K562 (cell line): Measurements from ENCODE around the gene COX5A. TPM values are rescaled to one million over a fixed set of nuclear protein-coding genes. Genes with fewer than 3 reads are reported as not detected.

ENCODE experiments used
- ARID1B ChIP-seq: fragments of 450-650 bp; IDR thresholded peaks from 2 replicates; pipeline ENCODE4 v1.6.1; 2016; ENCODE audit warnings: antibody characterized with exemption, mild to moderate bottlenecking, inconsistent platforms
- CBX1 ChIP-seq: sonication (generic); IDR thresholded peaks from 2 replicates; pipeline ENCODE4 v1.6.1; 2016; ENCODE audit warnings: antibody characterized with exemption, low read depth, mild to moderate bottlenecking
- FOXP1 ChIP-seq: sonication (generic); formaldehyde crosslinking; IDR thresholded peaks from 2 replicates; pipeline ENCODE4 v1.8.0; 2022; ENCODE audit warnings: mild to moderate bottlenecking, missing genetic modification reagents
- GTF2E2 ChIP-seq: fragments of 200-800 bp; sonication (Bioruptor generic); IDR thresholded peaks from 2 replicates; pipeline ENCODE4 v1.6.1; 2016; ENCODE audit warnings: missing genetic modification characterization, missing compliant biosample characterization
- KLF10 ChIP-seq: fragments of 250-450 bp; sonication (Bioruptor Pico); IDR thresholded peaks from 2 replicates; pipeline ENCODE4 v1.6.1; 2021; ENCODE audit warnings: matching md5 sums
- MEIS2 ChIP-seq: fragments of 450-650 bp; IDR thresholded peaks from 2 replicates; pipeline ENCODE4 v1.6.1; 2014; ENCODE audit warnings: mild to moderate bottlenecking; ENCODE audit not compliant: partially characterized antibody
- NONO ChIP-seq, 2 experiments: fragments of 200-400 bp in 1 of 2; fragments of 450-650 bp in 1 of 2; formaldehyde crosslinking in 1 of 2; IDR thresholded peaks; 2 replicates each; pipeline ENCODE4 v1.6.1; 2017; ENCODE audit warnings: low read depth in 2 of 2, mild to moderate bottlenecking in 2 of 2, moderate library complexity in 2 of 2, low read length in 1 of 2
- POLR2A ChIP-seq: fragments of 450-650 bp; conservative IDR thresholded peaks from 2 replicates; pipeline ENCODE4 v1.6.1; 2016
- POLR2G ChIP-seq: fragments of 200-400 bp; formaldehyde crosslinking; IDR thresholded peaks from 2 replicates; pipeline ENCODE4 v1.6.1; 2017; ENCODE audit warnings: low read depth, mild to moderate bottlenecking, antibody characterized with exemption, low read length, moderate library complexity
- RAD21 ChIP-seq, 2 experiments: fragments of 250-450 bp in 1 of 2; fragments of 450-650 bp in 1 of 2; sonication (Bioruptor Pico) in 1 of 2; formaldehyde crosslinking in 1 of 2; IDR thresholded peaks in 1 of 2; conservative IDR thresholded peaks in 1 of 2; 2 replicates each; pipeline versions ENCODE4 v1.4.0 to v1.8.0; 2020 to 2022; ENCODE audit warnings: mild to moderate bottlenecking in 2 of 2, moderate library complexity in 1 of 2
- SAFB ChIP-seq: fragments of 200-400 bp; formaldehyde crosslinking; IDR thresholded peaks from 2 replicates; pipeline ENCODE4 v1.6.1; 2017; ENCODE audit warnings: low read depth, low read length, borderline replicate concordance
- SETDB1 ChIP-seq: IDR thresholded peaks from one replicate; pipeline ENCODE4 v1.6.1; 2012; ENCODE audit warnings: low read length, control low read depth, inconsistent platforms
- ZEB2 ChIP-seq: fragments of 450-650 bp; IDR thresholded peaks from 2 replicates; pipeline ENCODE4 v1.6.1; 2016
- ZNF184 ChIP-seq: sonication (generic); formaldehyde crosslinking; IDR thresholded peaks from 2 replicates; pipeline ENCODE4 v1.5.0; 2020; ENCODE audit warnings: missing genetic modification reagents
- ZNF253 ChIP-seq: fragments of 250-450 bp; sonication (Bioruptor Pico); conservative IDR thresholded peaks from 2 replicates; pipeline ENCODE4 v1.6.1; 2021; ENCODE audit warnings: mild to moderate bottlenecking
- ZNF354B ChIP-seq: fragments of 250-450 bp; sonication (Bioruptor Pico); IDR thresholded peaks from 2 replicates; pipeline ENCODE4 v1.4.0; 2020
- ZNF507 ChIP-seq: conservative IDR thresholded peaks from 2 replicates; pipeline ENCODE4 v1.6.1; 2017; ENCODE audit warnings: missing genetic modification characterization, missing compliant biosample characterization
- polyA plus RNA-seq, 8 experiments: library from polyadenylated mRNA; depleted of rRNA in 4 of 8; stranded (reverse) in 5 of 8; unstranded in 3 of 8; fragments of >200 nt; fragmentation: Nextera tagmentation in 2 of 8; fragmentation: Illumina TruSeq in 1 of 8; extraction: Ambion mirVana in 2 of 8; extraction: Trizol in 1 of 8; gene quantifications; 2 replicates each; pipeline versions ENCODE4 v1.2.1 to v1.2.3, GENCODE V29; 2011 to 2014; ENCODE audit warnings: inconsistent platforms in 1 of 8, missing spikeins in 1 of 8
- total RNA-seq, 7 experiments: library from RNA; depleted of rRNA in 6 of 7; stranded (reverse); fragments of >200 nt in 6 of 7; fragmentation: Illumina TruSeq in 2 of 7; extraction: Trizol in 2 of 7; gene quantifications; 2 replicates each; pipeline versions ENCODE4 v1.2.1 to v1.2.3, GENCODE V29; 2011 to 2021; ENCODE audit warnings: low replicate concordance in 1 of 7
- TF ChIP-seq, protein P1 (sequence below), 2 experiments: fragments of 450-650 bp; IDR thresholded peaks; 2 replicates each; pipeline ENCODE4 v1.6.1; 2016; ENCODE audit warnings: mild to moderate bottlenecking in 2 of 2, borderline replicate concordance in 1 of 2, low read depth in 1 of 2, moderate library complexity in 1 of 2
- TF ChIP-seq, protein P2 (sequence below), 2 experiments: IDR thresholded peaks; 2 replicates each; pipeline ENCODE4 v1.6.1; 2011; ENCODE audit warnings: borderline replicate concordance in 1 of 2, control low read depth in 1 of 2, low read depth in 1 of 2, low read length in 1 of 2, mild to moderate bottlenecking in 1 of 2, mixed read lengths in 1 of 2, moderate library complexity in 1 of 2; ENCODE audit not compliant: insufficient read depth in 1 of 2, insufficient read length in 1 of 2, poor library complexity in 1 of 2, severe bottlenecking in 1 of 2; ENCODE audit errors: extremely low read depth in 1 of 2

The COX5A gene
- total and polyA plus RNA-seq, 9 of the 15 experiments (the other 6 are each of a cell fraction or from before 2014, with no cell fraction given): 86.8 to 553 (median 371) TPM

DNA sequence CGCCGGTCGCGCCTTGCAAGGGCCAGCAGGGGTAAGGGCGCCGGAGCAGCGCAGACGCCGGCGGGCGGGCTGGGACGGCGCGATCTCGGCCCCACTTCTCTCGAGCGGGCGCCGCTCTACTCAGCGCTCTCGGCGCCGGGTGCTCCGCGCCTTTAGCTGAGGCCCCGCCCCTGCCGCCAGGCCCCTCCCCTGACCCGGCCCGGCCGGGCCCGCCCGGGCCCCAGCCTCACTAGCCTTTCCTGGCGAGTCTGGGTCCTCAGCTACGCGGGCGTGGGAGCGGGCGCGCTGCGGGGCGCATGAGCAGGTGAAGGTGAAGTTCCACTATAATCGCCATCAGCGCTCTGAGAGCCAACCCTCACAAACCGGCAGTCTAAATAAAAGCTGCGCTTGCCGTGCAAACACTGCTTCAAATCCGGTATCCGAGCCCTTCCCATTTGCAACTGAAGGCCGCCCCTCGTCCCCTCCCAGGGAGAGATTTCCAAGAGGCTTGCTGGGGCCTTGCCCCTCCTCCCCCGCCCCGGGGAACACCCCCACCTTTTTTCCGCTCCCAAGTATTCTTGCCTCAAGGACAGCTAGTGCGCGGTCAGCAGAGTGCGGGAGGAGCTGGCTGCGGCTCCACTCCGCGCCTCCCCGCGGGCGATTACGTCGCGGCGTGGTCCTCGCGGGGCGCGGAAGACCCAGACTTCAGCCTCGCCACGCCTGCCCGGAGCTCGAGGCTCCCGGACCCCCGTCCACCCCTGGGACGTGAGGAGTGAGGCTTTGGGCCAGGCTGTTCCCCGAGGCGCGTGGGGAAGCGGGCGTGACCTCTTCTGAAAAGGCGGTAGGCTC is 19.0 kb upstream of the COX5A start, which contains the start of gene RPP25 (continued):
- TF ChIP-seq, protein P1, sequence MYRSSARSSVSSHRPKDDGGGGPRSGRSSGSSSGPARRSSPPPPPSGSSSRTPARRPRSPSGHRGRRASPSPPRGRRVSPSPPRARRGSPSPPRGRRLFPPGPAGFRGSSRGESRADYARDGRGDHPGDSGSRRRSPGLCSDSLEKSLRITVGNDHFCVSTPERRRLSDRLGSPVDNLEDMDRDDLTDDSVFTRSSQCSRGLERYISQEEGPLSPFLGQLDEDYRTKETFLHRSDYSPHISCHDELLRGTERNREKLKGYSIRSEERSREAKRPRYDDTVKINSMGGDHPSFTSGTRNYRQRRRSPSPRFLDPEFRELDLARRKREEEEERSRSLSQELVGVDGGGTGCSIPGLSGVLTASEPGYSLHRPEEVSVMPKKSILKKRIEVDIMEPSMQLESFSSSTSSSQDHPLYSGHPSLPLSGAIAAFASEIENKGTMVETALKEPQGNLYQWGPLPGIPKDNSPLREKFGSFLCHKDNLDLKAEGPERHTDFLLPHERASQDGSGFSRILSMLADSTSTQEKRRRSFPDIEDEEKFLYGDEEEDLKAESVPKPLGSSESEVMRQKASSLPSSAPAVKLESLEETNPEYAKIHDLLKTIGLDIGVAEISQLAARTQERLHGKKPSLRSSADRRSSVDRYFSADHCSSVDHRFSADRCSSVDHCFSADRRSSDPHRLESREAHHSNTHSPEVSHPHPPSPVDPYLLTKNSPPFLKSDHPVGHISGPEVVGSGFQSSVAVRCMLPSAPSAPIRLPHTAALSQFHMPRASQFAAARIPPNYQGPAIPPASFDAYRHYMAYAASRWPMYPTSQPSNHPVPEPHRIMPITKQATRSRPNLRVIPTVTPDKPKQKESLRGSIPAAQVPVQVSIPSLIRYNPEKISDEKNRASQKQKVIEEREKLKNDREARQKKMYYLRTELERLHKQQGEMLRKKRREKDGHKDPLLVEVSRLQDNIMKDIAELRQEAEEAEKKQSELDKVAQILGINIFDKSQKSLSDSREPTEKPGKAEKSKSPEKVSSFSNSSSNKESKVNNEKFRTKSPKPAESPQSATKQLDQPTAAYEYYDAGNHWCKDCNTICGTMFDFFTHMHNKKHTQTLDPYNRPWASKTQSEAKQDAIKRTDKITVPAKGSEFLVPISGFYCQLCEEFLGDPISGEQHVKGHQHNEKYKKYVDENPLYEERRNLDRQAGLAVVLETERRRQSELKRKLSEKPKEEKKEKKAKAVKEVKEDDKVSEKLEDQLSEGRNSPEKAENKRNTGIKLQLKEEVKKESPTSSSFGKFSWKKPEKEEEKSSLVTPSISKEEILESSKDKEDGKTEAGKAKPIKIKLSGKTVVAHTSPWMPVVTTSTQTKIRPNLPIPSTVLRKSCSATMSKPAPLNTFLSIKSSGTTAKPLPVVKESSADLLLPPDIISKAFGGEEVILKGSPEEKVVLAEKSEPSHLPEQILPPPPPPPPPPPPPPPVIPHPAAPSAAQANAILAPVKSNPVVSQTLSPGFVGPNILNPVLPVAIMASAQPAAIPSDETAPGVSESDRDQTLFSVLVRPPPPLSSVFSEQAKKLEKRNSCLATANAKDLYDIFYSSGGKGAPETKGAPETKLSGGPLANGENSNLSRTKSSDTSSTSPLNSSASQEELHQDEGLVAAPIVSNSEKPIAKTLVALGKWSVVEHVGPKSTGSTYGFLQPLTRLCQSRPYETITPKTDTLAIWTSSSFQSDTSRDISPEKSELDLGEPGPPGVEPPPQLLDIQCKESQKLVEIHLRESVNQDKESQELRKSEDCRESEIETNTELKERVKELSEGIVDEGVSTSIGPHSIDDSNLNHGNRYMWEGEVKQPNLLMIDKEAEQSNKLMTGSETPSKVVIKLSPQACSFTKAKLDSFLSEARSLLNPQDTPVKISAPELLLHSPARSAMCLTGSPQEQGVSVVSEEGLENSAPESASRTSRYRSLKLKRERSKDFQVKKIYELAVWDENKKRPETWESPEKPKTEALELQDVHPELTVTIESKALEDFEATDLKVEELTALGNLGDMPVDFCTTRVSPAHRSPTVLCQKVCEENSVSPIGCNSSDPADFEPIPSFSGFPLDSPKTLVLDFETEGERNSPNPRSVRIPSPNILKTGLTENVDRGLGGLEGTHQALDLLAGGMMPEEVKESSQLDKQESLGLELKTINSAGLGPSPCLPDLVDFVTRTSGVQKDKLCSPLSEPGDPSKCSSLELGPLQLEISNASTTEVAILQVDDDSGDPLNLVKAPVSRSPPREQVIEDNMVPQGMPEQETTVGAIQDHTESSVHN (IDR thresholded peaks at IDR 0.05; ENCODE audit: borderline replicate concordance in 1 of 2, low read depth in 1 of 2): no peak
- no peak for TF ChIP-seq MEIS2
- peak in 1 of 2 experiments; percentile 71; a peak in 1 of 4 replicates for TF ChIP-seq NONO (IDR thresholded peaks at IDR 0.05; ENCODE audit: low read depth in 2 of 2, low read length in 1 of 2)
- TF ChIP-seq ARID1B: no peak
- TF ChIP-seq RAD21 (CRISPR knock-in tag; conservative IDR thresholded peaks at IDR 0.05 in 1 of 2, IDR thresholded peaks at IDR 0.05 in 1 of 2): no peak
- TF ChIP-seq ZNF354B (CRISPR knock-in tag): no peak
- no peak for TF ChIP-seq ZNF253 (CRISPR knock-in tag)
- peak; percentile 73; the same call in 1 of the 2 replicates for TF ChIP-seq SAFB
- 0 out of 2 replicates have a peak, but pooled peaks have one; percentile 5 for TF ChIP-seq CBX1
- no peak for TF ChIP-seq ZNF507 (tag)
- peak; percentile 89 for TF ChIP-seq POLR2G
- TF ChIP-seq KLF10: no peak
- no peak for TF ChIP-seq SETDB1
- TF ChIP-seq ZEB2: no peak
- TF ChIP-seq ZNF184 (CRISPR knock-in tag): no peak
- TF ChIP-seq FOXP1: no peak
- TF ChIP-seq GTF2E2 (tag): 0 out of 2 replicates have a peak, but pooled peaks have one; percentile 25
- TF ChIP-seq POLR2A: peak; percentile 70; the same call in 1 of the 2 replicates
- TF ChIP-seq, protein P2, sequence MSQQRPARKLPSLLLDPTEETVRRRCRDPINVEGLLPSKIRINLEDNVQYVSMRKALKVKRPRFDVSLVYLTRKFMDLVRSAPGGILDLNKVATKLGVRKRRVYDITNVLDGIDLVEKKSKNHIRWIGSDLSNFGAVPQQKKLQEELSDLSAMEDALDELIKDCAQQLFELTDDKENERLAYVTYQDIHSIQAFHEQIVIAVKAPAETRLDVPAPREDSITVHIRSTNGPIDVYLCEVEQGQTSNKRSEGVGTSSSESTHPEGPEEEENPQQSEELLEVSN (IDR thresholded peaks at IDR 0.05; ENCODE audit: borderline replicate concordance in 1 of 2, extremely low read depth in 1 of 2, insufficient read depth in 1 of 2, insufficient read length in 1 of 2, low read depth in 1 of 2, low read length in 1 of 2, poor library complexity in 1 of 2, severe bottlenecking in 1 of 2): peak; percentile 51 to 61
